ENCODE results near the gene GUSB.

Gene GUSB

DNA sequence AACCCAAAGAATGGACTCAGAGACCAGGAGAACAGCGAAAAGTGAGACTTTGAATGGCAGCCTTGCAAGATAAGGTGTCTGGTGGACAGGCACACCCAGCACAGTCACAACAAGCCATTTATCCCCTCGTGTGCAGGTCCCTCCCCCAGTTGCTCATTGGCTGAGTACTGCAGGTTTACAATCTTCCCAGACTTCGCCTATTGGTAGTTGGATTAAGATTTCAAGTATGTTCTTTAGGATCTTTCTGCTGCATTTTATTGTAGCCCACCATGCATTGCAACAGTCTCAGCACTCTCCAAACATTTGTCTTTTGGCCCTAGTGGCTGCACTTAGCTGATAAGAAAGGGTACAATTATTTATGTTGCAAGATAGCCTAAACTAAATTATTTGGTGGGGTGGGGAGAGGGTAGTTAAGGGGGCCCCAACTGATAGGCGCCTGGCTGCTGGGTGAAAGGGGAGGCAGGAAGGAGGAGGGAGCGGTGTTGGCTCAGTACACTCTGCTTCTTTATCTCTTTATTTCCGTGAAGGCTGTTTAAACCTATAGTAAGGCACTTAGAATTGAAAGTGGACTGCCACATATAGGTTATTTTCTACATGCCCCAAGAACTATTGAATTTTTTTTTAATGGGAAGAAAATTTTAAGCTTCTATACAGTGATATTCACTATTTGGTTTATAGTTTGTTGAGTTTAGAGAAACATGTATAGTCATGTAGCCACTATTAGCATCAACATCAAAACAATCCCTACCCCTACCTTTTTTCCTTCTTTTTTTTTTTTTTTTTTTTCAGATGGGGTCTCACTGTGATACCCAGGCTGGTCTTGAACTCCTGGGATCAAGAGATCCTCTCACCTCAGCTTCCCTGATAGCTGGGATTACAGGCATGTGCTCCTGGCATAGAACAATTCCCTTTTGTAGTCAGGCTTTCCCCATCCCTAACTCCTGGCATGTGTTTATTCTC lies 54.2 kb downstream of the GUSB start:
- DNase-seq, result no peak

DNA sequence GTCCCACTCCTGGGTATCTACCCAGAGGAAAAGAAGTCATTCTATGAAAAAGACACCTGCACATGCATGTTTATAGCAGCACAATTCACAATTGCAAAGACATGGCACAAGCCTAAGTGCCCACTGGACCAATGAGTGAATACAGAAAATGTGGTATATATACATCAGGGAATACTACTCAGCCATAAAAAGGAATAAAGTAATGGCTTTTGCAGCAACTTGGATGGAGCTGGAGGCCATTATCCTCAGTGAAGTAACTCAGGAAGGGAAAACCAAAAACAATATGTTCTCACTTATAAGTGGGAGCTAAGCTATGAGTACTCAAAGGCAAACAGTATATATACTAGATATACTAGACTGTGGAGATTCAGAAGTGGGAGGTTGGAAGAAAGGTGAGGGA lies 55.4 kb downstream of the GUSB start:
- DNase-seq, result no peak

DNA sequence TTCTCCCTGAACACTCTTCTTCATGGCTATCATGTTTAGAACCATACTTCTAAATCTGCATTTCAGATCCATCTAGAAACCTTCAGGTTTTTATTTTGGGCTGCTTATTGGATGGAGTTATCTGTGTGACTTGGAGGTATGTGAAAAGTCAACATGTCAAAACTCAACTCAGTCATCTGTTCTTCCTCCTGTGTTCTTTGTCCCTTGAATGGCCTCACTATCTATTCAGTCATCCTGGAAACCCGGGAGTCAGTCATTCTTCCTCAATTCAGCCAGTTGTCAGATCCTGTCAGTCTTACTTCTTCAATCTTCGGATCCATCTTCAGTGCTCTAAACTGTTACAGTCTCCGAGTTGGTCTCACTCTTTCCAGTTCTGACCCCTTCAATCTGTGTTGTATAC lies 57.0 kb downstream of the GUSB start:
- DNase-seq, result no peak

DNA sequence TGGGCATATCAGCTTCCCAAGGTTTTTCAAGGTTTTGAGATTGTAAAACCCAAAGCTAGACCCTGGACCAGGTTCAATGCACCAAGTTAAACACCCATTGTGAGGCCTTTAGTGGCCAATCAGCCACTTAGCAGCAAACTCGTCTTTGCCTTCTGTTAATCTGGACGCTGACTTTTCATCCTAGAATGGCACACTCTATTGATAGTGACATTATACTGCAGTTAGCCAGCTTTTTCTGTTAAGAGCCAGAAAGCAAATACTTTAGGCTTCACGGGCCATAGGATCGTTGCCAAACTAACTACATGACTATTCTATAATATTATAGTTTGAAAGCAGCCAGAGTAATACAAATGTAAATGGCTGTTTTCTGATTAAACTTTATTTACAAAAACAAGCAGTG lies 57.8 kb downstream of the GUSB start:
- DNase-seq, result no peak

DNA sequence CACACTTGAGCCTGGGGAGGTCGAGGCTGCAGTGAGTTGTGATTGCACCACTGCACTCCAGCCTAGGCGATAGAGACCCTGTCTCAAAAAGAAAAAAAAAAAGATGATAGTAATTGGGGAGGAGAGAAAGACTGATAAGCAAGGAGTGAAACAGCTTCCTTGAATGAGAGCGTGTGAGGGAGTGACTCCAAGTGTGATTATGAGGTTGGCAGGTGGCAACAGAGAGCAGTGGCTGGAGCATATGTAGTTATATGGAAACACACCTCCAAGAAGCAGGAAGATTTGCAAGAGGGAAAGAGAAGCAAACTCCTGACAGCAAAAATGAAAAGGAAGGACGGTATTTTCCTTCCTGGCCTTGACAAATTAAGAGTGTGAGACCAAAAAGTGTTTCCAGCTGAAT lies 58.7 kb downstream of the GUSB start:
- no peak for DNase-seq

DNA sequence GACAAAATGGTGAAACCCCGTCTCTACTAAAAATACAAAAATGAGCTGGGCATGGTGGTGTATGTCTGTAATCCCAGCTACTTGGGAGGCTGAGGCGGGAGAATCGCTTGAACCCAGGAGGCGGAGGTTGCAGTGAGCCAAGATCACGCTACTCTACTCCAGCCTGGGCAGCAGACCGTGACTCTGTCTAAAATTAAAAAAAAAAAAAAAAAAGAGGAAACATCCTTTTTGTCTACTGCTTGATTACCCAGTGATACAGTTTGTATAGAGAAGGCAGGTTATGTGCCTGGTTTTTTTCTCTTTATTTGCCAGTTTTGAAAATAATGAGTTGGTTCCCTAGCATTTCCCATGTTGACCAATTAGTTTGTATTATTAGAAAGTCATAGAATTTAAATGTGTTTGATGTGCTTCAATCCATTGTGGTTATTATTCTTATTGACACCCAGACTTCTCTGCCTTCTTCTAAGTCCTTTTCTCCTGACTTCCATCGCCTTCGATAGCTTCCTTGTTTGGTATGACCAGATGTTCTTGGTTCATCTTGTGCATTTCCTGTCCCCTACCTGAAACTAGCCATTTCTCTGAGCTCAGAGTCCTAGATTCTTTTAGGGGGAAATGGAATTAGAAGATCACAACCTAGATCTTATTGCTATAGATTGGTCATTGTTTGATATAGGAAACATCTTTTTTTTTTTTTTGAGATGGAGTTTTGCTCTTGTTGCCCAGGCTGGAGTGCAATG lies 65.9 kb downstream of the GUSB start:
- DNase-seq, result no peak

DNA sequence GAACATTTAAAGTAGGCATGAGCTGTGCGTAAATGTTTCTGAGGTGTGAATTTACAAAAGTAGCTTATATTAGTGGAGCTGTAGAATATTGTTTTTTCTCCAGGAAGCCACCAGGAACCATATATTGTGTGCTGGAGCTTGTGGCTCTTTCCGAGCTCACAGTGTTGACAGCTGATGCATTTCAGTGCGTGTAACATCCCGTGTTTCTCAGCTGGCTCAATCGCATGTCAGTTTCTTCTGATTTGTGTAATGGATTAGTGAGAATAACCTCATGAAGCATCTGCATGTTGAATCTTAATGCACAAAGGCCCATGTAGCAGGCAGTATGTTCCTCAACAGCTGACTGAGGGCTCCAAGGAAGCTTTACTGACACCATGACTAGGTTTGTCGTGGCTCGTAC lies 69.8 kb downstream of the GUSB start:
- DNase-seq, result no peak

Data from T-helper 1 cell (primary cell).